ENCODE data around the gene TCERG1L.

Gene TCERG1L

GRCh38 chr10:131201741-131202515 is 109.6 kb downstream of the TCERG1L start:
- Histone ChIP-seq H3K4me1 (ENCODE audit: control insufficient read depth, insufficient read depth, low read length) (no peaks in the 10 kb centered on the region; the same call in 1 of the 2 replicates), H3K27ac (ENCODE audit: low read length) (no peak overlapping the region), H3K9me3 (ENCODE audit: control insufficient read depth, insufficient read depth, low read length) (peaks cover 46% of the 10 kb centered on the region), H3K4me3 (ENCODE audit: low read length) (no peak overlapping the region), H3K36me3 (ENCODE audit: control insufficient read depth, insufficient read depth, low read length) (no peaks in the 10 kb centered on the region), H3K27me3 (ENCODE audit: control insufficient read depth, insufficient read depth, low read length) (no peaks in the 10 kb centered on the region; the same call in 1 of the 2 replicates)
- DNase-seq (ENCODE audit: low read depth, low spot score) = no peak
- no CpG with 5 or more reads among the region's 33 CpGs for WGBS (ENCODE audit: insufficient coverage, insufficient read length)

GRCh38 chr10:131200856-131201470 is 110.6 kb downstream of the TCERG1L start:
- no peaks in the 10 kb centered on the region for H3K4me1 ChIP-seq (ENCODE audit: control insufficient read depth, insufficient read depth, low read length)
- H3K36me3 ChIP-seq (ENCODE audit: control insufficient read depth, insufficient read depth, low read length) = no peaks in the 10 kb centered on the region
- no peak overlapping the region for H3K27ac ChIP-seq (ENCODE audit: low read length)
- DNase-seq (ENCODE audit: low read depth, low spot score) = no peak
- H3K27me3 ChIP-seq (ENCODE audit: control insufficient read depth, insufficient read depth, low read length) = no peaks in the 10 kb centered on the region; the same call in 1 of the 2 replicates
- WGBS (ENCODE audit: insufficient coverage, insufficient read length) = no CpG with 5 or more reads among the region's 21 CpGs
- no peak overlapping the region for H3K4me3 ChIP-seq (ENCODE audit: low read length)
- H3K9me3 ChIP-seq (ENCODE audit: control insufficient read depth, insufficient read depth, low read length) = peaks cover 39% of the 10 kb centered on the region

GRCh38 chr10:131199646-131200045 is 111.9 kb downstream of the TCERG1L start:
- Histone ChIP-seq H3K9me3 (ENCODE audit: control insufficient read depth, insufficient read depth, low read length) (peaks cover 34% of the 10 kb centered on the region), H3K27ac (ENCODE audit: low read length) (no peak overlapping the region), H3K4me1 (ENCODE audit: control insufficient read depth, insufficient read depth, low read length) (no peaks in the 10 kb centered on the region), H3K36me3 (ENCODE audit: control insufficient read depth, insufficient read depth, low read length) (no peaks in the 10 kb centered on the region), H3K27me3 (ENCODE audit: control insufficient read depth, insufficient read depth, low read length) (no peaks in the 10 kb centered on the region; the same call in 1 of the 2 replicates), H3K4me3 (ENCODE audit: low read length) (no peak overlapping the region)
- no peak for DNase-seq (ENCODE audit: low read depth, low spot score)
- WGBS (ENCODE audit: insufficient coverage, insufficient read length) = no CpG with 5 or more reads among the region's 6 CpGs

GRCh38 chr10:131198843-131199242 is 112.7 kb downstream of the TCERG1L start:
- H3K4me3 ChIP-seq (ENCODE audit: low read length) = no peak overlapping the region
- no peak overlapping the region for H3K27ac ChIP-seq (ENCODE audit: low read length)
- no peaks in the 10 kb centered on the region; the same call in 1 of the 2 replicates for H3K27me3 ChIP-seq (ENCODE audit: control insufficient read depth, insufficient read depth, low read length)
- H3K9me3 ChIP-seq (ENCODE audit: control insufficient read depth, insufficient read depth, low read length) = peaks cover 27% of the 10 kb centered on the region
- no peaks in the 10 kb centered on the region for H3K4me1 ChIP-seq (ENCODE audit: control insufficient read depth, insufficient read depth, low read length)
- no peaks in the 10 kb centered on the region for H3K36me3 ChIP-seq (ENCODE audit: control insufficient read depth, insufficient read depth, low read length)
- no peak for DNase-seq (ENCODE audit: low read depth, low spot score)
- no CpG with 5 or more reads among the region's 7 CpGs for WGBS (ENCODE audit: insufficient coverage, insufficient read length)

- Histone ChIP-seq H3K4me3 (ENCODE audit: low read length) (no peak overlapping the region), H3K36me3 (ENCODE audit: control insufficient read depth, insufficient read depth, low read length) (no peaks in the 10 kb centered on the region), H3K4me1 (ENCODE audit: control insufficient read depth, insufficient read depth, low read length) (no peaks in the 10 kb centered on the region), H3K27me3 (ENCODE audit: control insufficient read depth, insufficient read depth, low read length) (no peaks in the 10 kb centered on the region; the same call in 1 of the 2 replicates), H3K9me3 (ENCODE audit: control insufficient read depth, insufficient read depth, low read length) (peaks cover 25% of the 10 kb centered on the region), H3K27ac (ENCODE audit: low read length) (no peak overlapping the region)
- no peak for DNase-seq (ENCODE audit: low read depth, low spot score)
- no CpG with 5 or more reads among the region's 10 CpGs for WGBS (ENCODE audit: insufficient coverage, insufficient read length)
Observed at GRCh38 chr10:131198401-131198800, 113.1 kb downstream of the TCERG1L start.

GRCh38 chr10:131196176-131196885 is 115.2 kb downstream of the TCERG1L start:
- Histone ChIP-seq H3K4me3 (ENCODE audit: low read length) (no peak overlapping the region), H3K4me1 (ENCODE audit: control insufficient read depth, insufficient read depth, low read length) (no peaks in the 10 kb centered on the region), H3K36me3 (ENCODE audit: control insufficient read depth, insufficient read depth, low read length) (no peaks in the 10 kb centered on the region), H3K9me3 (ENCODE audit: control insufficient read depth, insufficient read depth, low read length) (peaks cover 19% of the 10 kb centered on the region), H3K27ac (ENCODE audit: low read length) (no peak overlapping the region), H3K27me3 (ENCODE audit: control insufficient read depth, insufficient read depth, low read length) (no peaks in the 10 kb centered on the region; the same call in 1 of the 2 replicates)
- WGBS (ENCODE audit: insufficient coverage, insufficient read length) = no CpG with 5 or more reads among the region's 18 CpGs
- no peak for DNase-seq (ENCODE audit: low read depth, low spot score)

- Histone ChIP-seq H3K4me1 (ENCODE audit: control insufficient read depth, insufficient read depth, low read length) (no peaks in the 10 kb centered on the region), H3K27ac (ENCODE audit: low read length) (no peak overlapping the region), H3K9me3 (ENCODE audit: control insufficient read depth, insufficient read depth, low read length) (peaks cover 14% of the 10 kb centered on the region), H3K27me3 (ENCODE audit: control insufficient read depth, insufficient read depth, low read length) (no peaks in the 10 kb centered on the region; the same call in 1 of the 2 replicates), H3K4me3 (ENCODE audit: low read length) (no peak overlapping the region), H3K36me3 (ENCODE audit: control insufficient read depth, insufficient read depth, low read length) (no peaks in the 10 kb centered on the region)
- no CpG with 5 or more reads among the region's 19 CpGs for WGBS (ENCODE audit: insufficient coverage, insufficient read length)
- DNase-seq (ENCODE audit: low read depth, low spot score) = no peak
Observed at GRCh38 chr10:131195558-131196159, 115.9 kb downstream of the TCERG1L start.

- H3K36me3 ChIP-seq (ENCODE audit: control insufficient read depth, insufficient read depth, low read length) = no peaks in the 10 kb centered on the region
- H3K9me3 ChIP-seq (ENCODE audit: control insufficient read depth, insufficient read depth, low read length) = peaks cover 12% of the 10 kb centered on the region
- H3K27ac ChIP-seq (ENCODE audit: low read length) = no peak overlapping the region
- no peak for DNase-seq (ENCODE audit: low read depth, low spot score)
- H3K27me3 ChIP-seq (ENCODE audit: control insufficient read depth, insufficient read depth, low read length) = no peaks in the 10 kb centered on the region; the same call in 1 of the 2 replicates
- no peak overlapping the region for H3K4me3 ChIP-seq (ENCODE audit: low read length)
- no CpG with 5 or more reads among the region's 9 CpGs for WGBS (ENCODE audit: insufficient coverage, insufficient read length)
- no peaks in the 10 kb centered on the region for H3K4me1 ChIP-seq (ENCODE audit: control insufficient read depth, insufficient read depth, low read length)
Observed at GRCh38 chr10:131195116-131195515, 116.4 kb downstream of the TCERG1L start.

- no peak for DNase-seq (ENCODE audit: low read depth, low spot score)
- H3K27ac ChIP-seq (ENCODE audit: low read length) = no peak overlapping the region
- peaks cover 5% of the 10 kb centered on the region for H3K9me3 ChIP-seq (ENCODE audit: control insufficient read depth, insufficient read depth, low read length)
- H3K4me3 ChIP-seq (ENCODE audit: low read length) = no peak overlapping the region
- WGBS (ENCODE audit: insufficient coverage, insufficient read length) = no CpG with 5 or more reads among the region's 15 CpGs
- H3K4me1 ChIP-seq (ENCODE audit: control insufficient read depth, insufficient read depth, low read length) = no peaks in the 10 kb centered on the region
- H3K27me3 ChIP-seq (ENCODE audit: control insufficient read depth, insufficient read depth, low read length) = no peaks in the 10 kb centered on the region
- no peaks in the 10 kb centered on the region for H3K36me3 ChIP-seq (ENCODE audit: control insufficient read depth, insufficient read depth, low read length)
Observed at GRCh38 chr10:131193923-131194322, 117.6 kb downstream of the TCERG1L start.

- Histone ChIP-seq H3K4me1 (ENCODE audit: control insufficient read depth, insufficient read depth, low read length) (no peaks in the 10 kb centered on the region), H3K4me3 (ENCODE audit: low read length) (no peak overlapping the region), H3K9me3 (ENCODE audit: control insufficient read depth, insufficient read depth, low read length) (peaks cover 11% of the 10 kb centered on the region), H3K36me3 (ENCODE audit: control insufficient read depth, insufficient read depth, low read length) (no peaks in the 10 kb centered on the region), H3K27ac (ENCODE audit: low read length) (no peak overlapping the region), H3K27me3 (ENCODE audit: control insufficient read depth, insufficient read depth, low read length) (no peaks in the 10 kb centered on the region; the same call in 1 of the 2 replicates)
- WGBS (ENCODE audit: insufficient coverage, insufficient read length) = no CpG with 5 or more reads among the region's 4 CpGs
- no peak for DNase-seq (ENCODE audit: low read depth, low spot score)
Observed at GRCh38 chr10:131188494-131188893, 123.0 kb downstream of the TCERG1L start.

Measured in iPS DF 6.9 (cell line).